NT2/D1 (cell line): ENCODE data around the gene PPP1R15A.
"Not testable (repeated sequence)": the region's sequence is repeated elsewhere in the genome, so short reads cannot be mapped to it uniquely, and the experiment has no call there.

ENCODE experiments used
- YY1 ChIP-seq: IDR thresholded peaks from 2 replicates; pipeline ENCODE4 v1.6.1; 2011; ENCODE audit not compliant: insufficient read length, insufficient read depth
- ZNF274 ChIP-seq: IDR thresholded peaks from 2 replicates; pipeline ENCODE4 v1.6.1; 2011; ENCODE audit warnings: mild to moderate bottlenecking, low read depth, low read length

- not testable (repeated sequence) for TF ChIP-seq ZNF274, YY1
Observed at GRCh38 chr19:48876043-48876981, 4.1 kb downstream of the PPP1R15A start.
